HEK293 (cell line): ENCODE measurements around the gene AHSA1.

Experiments used
- CTCF ChIA-PET: fragments of 350-600 bp; formaldehyde crosslinking; extraction: SDS; loops from one replicate; lab custom pipeline; 2021; ENCODE audit warnings: antibody characterized with exemption; lab: Yijun Ruan, JAX
- POLR2A ChIA-PET: fragments of 300-600 bp; formaldehyde crosslinking; extraction: SDS; loops from one replicate; lab custom pipeline; 2020; ENCODE audit warnings: antibody characterized with exemption, inconsistent platforms; lab: Yijun Ruan, JAX
- H3K27ac ChIP-seq: fragments of 200-500 bp; sonication (Bioruptor generic); 2 replicates; pipeline ENCODE4 v1.5.1; 2014; ENCODE audit warnings: low read depth, low read length, control low read depth, inconsistent platforms; ENCODE audit errors: extremely low read depth
- H3K36me3 ChIP-seq, 2 experiments: fragments of 200-500 bp in 1 of 2; sonication (Bioruptor generic) in 1 of 2; 1 replicate in 1 of 2; 2 replicates in 1 of 2; pipeline ENCODE4 v1.5.1; 2014 to 2017; ENCODE audit warnings: inconsistent platforms in 2 of 2, low read length in 2 of 2; ENCODE audit not compliant: control insufficient read depth in 2 of 2, insufficient read depth in 1 of 2
- H3K4me1 ChIP-seq: fragments of 200-500 bp; sonication (Bioruptor generic); 2 replicates; pipeline ENCODE4 v1.5.1; 2014; ENCODE audit warnings: mild to moderate bottlenecking, low read length, inconsistent platforms; ENCODE audit not compliant: control insufficient read depth, insufficient read depth
- H3K4me3 ChIP-seq: 2 replicates; pipeline ENCODE4 v1.5.1; 2011; ENCODE audit warnings: low read depth, mild to moderate bottlenecking, control low read depth, low read length, moderate library complexity
- H3K9me3 ChIP-seq: fragments of 200-500 bp; sonication (Bioruptor generic); 2 replicates; pipeline ENCODE4 v1.5.1; 2014; ENCODE audit warnings: low read depth, low read length, inconsistent platforms; ENCODE audit not compliant: control insufficient read depth, insufficient read depth
- PATZ1 ChIP-seq: fragments of 450-650 bp; formaldehyde crosslinking; IDR thresholded peaks from 2 replicates; pipeline ENCODE4 v1.5.1; 2016; ENCODE audit warnings: missing biosample characterization, missing genetic modification characterization
- PRDM1 ChIP-seq: fragments of 450-650 bp; formaldehyde crosslinking; IDR thresholded peaks from 2 replicates; pipeline ENCODE4; 2016; ENCODE audit warnings: missing biosample characterization, missing genetic modification characterization
- SCRT1 ChIP-seq: fragments of 450-650 bp; formaldehyde crosslinking; IDR thresholded peaks from 2 replicates; pipeline ENCODE4 v1.5.1; 2016; ENCODE audit warnings: missing biosample characterization, missing genetic modification characterization, borderline replicate concordance
- WT1 ChIP-seq: fragments of 450-650 bp; formaldehyde crosslinking; IDR thresholded peaks from 2 replicates; pipeline ENCODE4 v1.5.1; 2016; ENCODE audit warnings: missing biosample characterization, missing genetic modification characterization
- ZBTB10 ChIP-seq: fragments of 450-650 bp; formaldehyde crosslinking; IDR thresholded peaks from 2 replicates; pipeline ENCODE4 v1.5.1; 2016; ENCODE audit warnings: missing biosample characterization, missing genetic modification characterization
- ZBTB21 ChIP-seq: fragments of 450-650 bp; formaldehyde crosslinking; IDR thresholded peaks from 2 replicates; pipeline ENCODE4 v1.5.1; 2017; ENCODE audit warnings: missing biosample characterization, missing genetic modification characterization
- ZNF146 ChIP-seq: fragments of 450-650 bp; formaldehyde crosslinking; IDR thresholded peaks from 2 replicates; pipeline ENCODE4 v1.5.1; 2016; ENCODE audit warnings: missing biosample characterization, missing genetic modification characterization
- ZNF266 ChIP-seq: fragments of 450-650 bp; formaldehyde crosslinking; IDR thresholded peaks from 2 replicates; pipeline ENCODE4 v1.5.1; 2016; ENCODE audit warnings: missing biosample characterization, missing genetic modification characterization, low read depth
- ZNF433 ChIP-seq: fragments of 450-650 bp; formaldehyde crosslinking; IDR thresholded peaks from 2 replicates; pipeline ENCODE4 v1.5.1; 2016; ENCODE audit warnings: missing biosample characterization, missing genetic modification characterization, low read depth
- ZNF501 ChIP-seq: fragments of 450-650 bp; formaldehyde crosslinking; IDR thresholded peaks from 2 replicates; pipeline ENCODE4 v1.5.1; 2016; ENCODE audit warnings: missing biosample characterization, missing genetic modification characterization
- ZNF530 ChIP-seq: fragments of 450-650 bp; formaldehyde crosslinking; IDR thresholded peaks from 2 replicates; pipeline ENCODE4 v1.5.1; 2016; ENCODE audit warnings: low read depth, missing biosample characterization, missing genetic modification characterization
- ZNF560 ChIP-seq: fragments of 450-650 bp; formaldehyde crosslinking; IDR thresholded peaks from 2 replicates; pipeline ENCODE4 v1.5.1; 2017; ENCODE audit warnings: missing biosample characterization, missing genetic modification characterization, borderline replicate concordance
- ZNF645 ChIP-seq: fragments of 450-650 bp; formaldehyde crosslinking; IDR thresholded peaks from 2 replicates; pipeline ENCODE4; 2016; ENCODE audit warnings: missing biosample characterization, missing genetic modification characterization
- ZNF76 ChIP-seq: fragments of 450-650 bp; formaldehyde crosslinking; IDR thresholded peaks from 2 replicates; pipeline ENCODE4; 2016; ENCODE audit warnings: low read depth, missing biosample characterization, missing genetic modification characterization, borderline replicate concordance
- ZNF792 ChIP-seq: fragments of 450-650 bp; formaldehyde crosslinking; IDR thresholded peaks from 2 replicates; pipeline ENCODE4 v1.5.1; 2016; ENCODE audit warnings: missing biosample characterization, missing genetic modification characterization
- ZNF830 ChIP-seq: fragments of 450-650 bp; IDR thresholded peaks from 2 replicates; pipeline ENCODE4 v1.5.0; 2018; ENCODE audit warnings: missing biosample characterization, missing genetic modification characterization, low read depth, mild to moderate bottlenecking, moderate library complexity

The AHSA1 gene

GRCh38 chr14:77502109-77502782 lies 44.4 kb downstream of the AHSA1 start (continued):
- TF ChIP-seq PATZ1 (tag by site-specific recombination) = no peak
- TF ChIP-seq WT1 (tag by site-specific recombination) = no peak

GRCh38 chr14:77503138-77503537 lies 45.2 kb downstream of the AHSA1 start:
- no peak overlapping the region for H3K4me3 ChIP-seq
- POLR2A ChIA-PET = no interaction called here
- no peaks in the 10 kb centered on the region for H3K9me3 ChIP-seq
- CTCF ChIA-PET = no interaction called here
- H3K4me1 ChIP-seq = no peaks in the 10 kb centered on the region
- peak; percentile 86 for TF ChIP-seq ZNF146
- no peak for TF ChIP-seq ZNF530 (tag by site-specific recombination)
- no peak overlapping the region for H3K27ac ChIP-seq
- no peaks in the 10 kb centered on the region; a peak in 1 of 3 replicates for H3K36me3 ChIP-seq

- no peak overlapping the region for H3K4me3 ChIP-seq
- TF ChIP-seq ZBTB10 (tag by site-specific recombination) (no peak), ZBTB21 (tag by site-specific recombination) (no peak), SCRT1 (tag by site-specific recombination) (no peak), ZNF76 (tag by site-specific recombination) (no peak), ZNF560 (tag by site-specific recombination) (no peak), ZNF792 (no peak), ZNF266 (tag by site-specific recombination) (no peak), ZNF433 (tag by site-specific recombination) (no peak), PRDM1 (tag by site-specific recombination) (no peak), ZNF501 (no peak), ZNF830 (no peak), ZNF645 (tag by site-specific recombination) (no peak)
- no peaks in the 10 kb centered on the region for H3K9me3 ChIP-seq
- no peaks in the 10 kb centered on the region for H3K4me1 ChIP-seq
- POLR2A ChIA-PET = no interaction called here
- no peak overlapping the region for H3K27ac ChIP-seq
- CTCF ChIA-PET = interaction anchor here (0.6 to 1.6 kb wide), 3 partner anchors 43 to 795 kb away, joined by 3 to 4 read pairs (median 3); no protein-coding TSS in a partner anchor
- no peaks in the 10 kb centered on the region; a peak in 1 of 3 replicates for H3K36me3 ChIP-seq
Measured at GRCh38 chr14:77505031-77505430, 47.1 kb downstream of the AHSA1 start.
